Pancreas (tissue), 10 donors: ENCODE measurements around the gene NLRP1. TPM values are rescaled to one million over a fixed set of nuclear protein-coding genes. Genes with fewer than 3 reads are reported as not detected.

Experiments used
- ATAC-seq, 4 donors: fragments of 200-7000 bp; cut with Tn5 transposase; one replicate each; pipeline versions ENCODE4 v1.8.0 to v1.9.1; 2020; ENCODE audit warnings: mild to moderate bottlenecking in 4 of 4, moderate library complexity in 4 of 4
- DNase-seq, 6 donors: peaks; one replicate each; pipeline ENCODE4 v3.0.0-alpha.2; 2020
- FAIRE-seq: peaks from 2 replicates; lab custom pipeline; 2012; peaks lifted over from hg19 to GRCh38; lab: Jason Lieb, UNC
- H3K27ac ChIP-seq, 4 donors: fragments of 200-600 bp; sonication (generic); 1 replicate in 3 of 4; 2 replicates in 1 of 4; pipeline versions ENCODE4 v1.5.0 to v1.8.0; 2020
- H3K27me3 ChIP-seq, 4 donors: fragments of 200-600 bp; one replicate each; pipeline ENCODE4 v1.8.0; 2021
- H3K36me3 ChIP-seq, 3 donors: fragments of 200-600 bp; sonication (generic) in 1 of 3; one replicate each; pipeline versions ENCODE4 v1.5.0 to v1.8.0; 2020 to 2021
- H3K4me1 ChIP-seq, 3 donors: fragments of 200-600 bp; one replicate each; pipeline ENCODE4 v1.8.0; 2021
- H3K4me3 ChIP-seq, 4 donors: fragments of 200-600 bp; sonication (generic) in 2 of 4; one replicate each; pipeline versions ENCODE4 v1.5.0 to v1.8.0; 2020 to 2021
- H3K9me3 ChIP-seq, 4 donors: fragments of 200-600 bp; one replicate each; pipeline ENCODE4 v1.8.0; 2021
- CTCF ChIP-seq, 4 donors: fragments of 200-600 bp; sonication (generic) in 3 of 4; IDR thresholded peaks; one replicate each; pipeline versions ENCODE4 v1.5.0 to v1.8.0; 2021; ENCODE audit warnings: antibody characterized with exemption in 4 of 4
- WGBS, 2 donors: extraction: QIAGEN DNeasy Blood & Tissue Kit; methylation state at CpG; one replicate each; pipeline ENCODE4 v1.1.7; 2013; 5-methylcytosine and 5-hydroxymethylcytosine counted together
- intact Hi-C, 3 donors: fragments of 100-400 bp; cut with DNase I; formaldehyde crosslinking; loops; one replicate each; pipeline versions ENCODE4 v1.11.1 to v1.14.2; 2022
- polyA plus RNA-seq, 2 donors: library from polyadenylated mRNA; stranded (reverse); fragments of 200-250 nt; gene quantifications; one replicate each; pipeline ENCODE4 v1.2.3, GENCODE V29; 2013
- total RNA-seq, 6 donors: library from RNA; stranded (reverse); fragmentation: NEBNext Ultra II Directional in 4 of 6; extraction: Animal tissue kit (Norgen Biotek cat#: 25700) in 4 of 6; gene quantifications; one replicate each; pipeline versions ENCODE4 v1.2.1 to v1.2.4, GENCODE V29; 2021 to 2023
- donor health status: healthy with polysubstance abuse.
- donor health status: DM: no; HTN: no; CAD: no; lungs with moderate emphysema.
- donor health status: DM: no; HTN: no; CAD: no.
- donor health status: control.
- donor health status: control.
- donor health status: Bipolar disorder and iron deficiency.
- donor health status: DM: yes; HTN: yes; CAD: no.
- donor health status: DM: no; HTN: no; CAD: no.
- donor health status: DM: no; HTN: no; CAD: no.
- donor health status: DM: yes; HTN: yes; CAD: no.

Gene NLRP1
- total and polyA plus RNA-seq, 8 donors = 2.0 to 83.2 (median 11.1) TPM

GRCh38 chr17:5618476-5618875 lies 34.2 kb upstream of the NLRP1 start:
- ATAC-seq (no peak), FAIRE-seq (no peak), DNase-seq (no peak)
- intact Hi-C loops = no loop called here
- no peaks in the 10 kb centered on the region for H3K9me3 ChIP-seq
- no peak for TF ChIP-seq CTCF (IDR thresholded peaks at IDR 0.05)
- H3K36me3 ChIP-seq = no peaks in the 10 kb centered on the region
- H3K4me3 ChIP-seq = no peak overlapping the region
- no peak overlapping the region for H3K27ac ChIP-seq
- H3K27me3 ChIP-seq = peaks cover 0 to 5% (median 0%) of the 10 kb centered on the region in 4 donors
- no peaks in the 10 kb centered on the region for H3K4me1 ChIP-seq
- 54 to 55% methylated on average over 2 of the region's 2 CpGs for WGBS, 2 donors

GRCh38 chr17:5615476-5615875 lies 31.2 kb upstream of the NLRP1 start:
- intact Hi-C loops = no loop called here
- Histone ChIP-seq H3K27ac (no peak overlapping the region), H3K27me3 (peaks cover 0 to 5% (median 0%) of the 10 kb centered on the region in 4 donors), H3K4me1 (no peaks in the 10 kb centered on the region), H3K9me3 (no peaks in the 10 kb centered on the region), H3K36me3 (no peaks in the 10 kb centered on the region), H3K4me3 (no peak overlapping the region)
- FAIRE-seq (no peak), ATAC-seq (no peak), DNase-seq (no peak)
- no peak for TF ChIP-seq CTCF (IDR thresholded peaks at IDR 0.05)
- WGBS, 2 donors = 84% methylated on average over 2 of the region's 2 CpGs

- TF ChIP-seq CTCF (IDR thresholded peaks at IDR 0.05) = no peak
- DNase-seq = peak in 1 of 6 donors; percentile 22
- FAIRE-seq = no peak
- H3K9me3 ChIP-seq = no peaks in the 10 kb centered on the region
- no peak overlapping the region for H3K4me3 ChIP-seq
- no peaks in the 10 kb centered on the region for H3K4me1 ChIP-seq
- WGBS, 2 donors = 49 to 56% methylated on average over 6 of the region's 6 CpGs
- peaks cover 0 to 11% (median 0%) of the 10 kb centered on the region in 4 donors for H3K27me3 ChIP-seq
- peak in 2 of 4 donors; percentile 43 to 67 for ATAC-seq
- H3K36me3 ChIP-seq = no peaks in the 10 kb centered on the region
- intact Hi-C loops = no loop called here
- H3K27ac ChIP-seq = no peak overlapping the region
Measured at GRCh38 chr17:5610956-5611355, 26.6 kb upstream of the NLRP1 start.

- ATAC-seq (no peak), DNase-seq (no peak), FAIRE-seq (no peak)
- H3K4me3 ChIP-seq = no peak overlapping the region
- no peak for TF ChIP-seq CTCF (IDR thresholded peaks at IDR 0.05)
- no peak overlapping the region for H3K27ac ChIP-seq
- WGBS, 2 donors = 29 to 33% methylated on average over 12 of the region's 12 CpGs
- H3K9me3 ChIP-seq = no peaks in the 10 kb centered on the region
- H3K4me1 ChIP-seq = no peaks in the 10 kb centered on the region
- peaks cover 0 to 11% (median 0%) of the 10 kb centered on the region in 4 donors for H3K27me3 ChIP-seq
- intact Hi-C loops = no loop called here
- no peaks in the 10 kb centered on the region for H3K36me3 ChIP-seq
Measured at GRCh38 chr17:5608399-5609112, 24.2 kb upstream of the NLRP1 start.

GRCh38 chr17:5607946-5608345 lies 23.6 kb upstream of the NLRP1 start:
- FAIRE-seq (no peak), DNase-seq (no peak), ATAC-seq (no peak)
- no peak overlapping the region for H3K4me3 ChIP-seq
- no peaks in the 10 kb centered on the region for H3K9me3 ChIP-seq
- no peaks in the 10 kb centered on the region for H3K4me1 ChIP-seq
- intact Hi-C loops = no loop called here
- no peak for TF ChIP-seq CTCF (IDR thresholded peaks at IDR 0.05)
- WGBS, 2 donors = 30 to 65% methylated on average over 3 of the region's 3 CpGs
- H3K36me3 ChIP-seq = no peaks in the 10 kb centered on the region
- no peak overlapping the region for H3K27ac ChIP-seq
- peaks cover 0 to 11% (median 0%) of the 10 kb centered on the region in 4 donors for H3K27me3 ChIP-seq
